SU-DHL-6 (cell line): ENCODE measurements around the gene CMPK2.

Experiments
- CTCF ChIP-seq: fragments of 200-600 bp; sonication (generic); IDR thresholded peaks from one replicate; pipeline ENCODE4 v1.5.1; 2017; ENCODE audit warnings: antibody characterized with exemption, mild to moderate bottlenecking, low read length, moderate library complexity; ENCODE audit not compliant: insufficient read depth, poor library complexity, severe bottlenecking
- EZH2phosphoT487 ChIP-seq: fragments of 200-600 bp; sonication (generic), shearing (Covaris generic); conservative IDR thresholded peaks from 2 replicates; pipeline ENCODE4 v1.6.1; 2018; ENCODE audit warnings: mild to moderate bottlenecking, antibody characterized with exemption, low read length, moderate library complexity, mixed read lengths

DNA sequence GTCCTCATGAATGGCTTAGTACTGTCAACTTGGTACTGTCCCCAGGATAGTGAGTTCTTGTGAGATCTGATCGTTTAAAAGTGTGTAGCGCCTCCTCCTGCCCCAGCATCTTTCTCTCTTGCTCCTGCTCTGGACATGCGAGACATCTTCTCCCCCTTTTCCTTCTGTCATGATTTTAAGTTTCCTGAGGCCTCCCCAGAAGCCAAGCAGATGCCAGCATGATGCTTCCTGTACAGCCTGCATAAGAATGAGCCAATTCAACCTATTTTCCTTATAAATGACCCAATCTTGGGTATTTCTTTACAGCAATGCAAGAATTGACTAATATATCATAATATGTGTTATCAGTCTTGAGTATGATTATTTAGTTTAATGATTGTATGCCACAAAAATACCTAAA, 8.3 kb upstream of the CMPK2 start:
- TF ChIP-seq CTCF = no peak
- TF ChIP-seq EZH2phosphoT487 = no peak
